HEK293T (cell line): Measurements from ENCODE around the gene GALNT11.

Experiments used
- ARNT ChIP-seq: fragments of 450-650 bp; IDR thresholded peaks from 2 replicates; pipeline ENCODE4 v1.6.1; 2017; ENCODE audit warnings: mild to moderate bottlenecking
- BHLHE40 ChIP-seq: fragments of 450-650 bp; IDR thresholded peaks from 2 replicates; pipeline ENCODE4 v1.6.1; 2016; ENCODE audit warnings: mild to moderate bottlenecking, moderate library complexity, borderline replicate concordance
- CTBP1 ChIP-seq: fragments of 450-650 bp; IDR thresholded peaks from 2 replicates; pipeline ENCODE4 v1.6.1; 2016; ENCODE audit warnings: borderline replicate concordance
- ELF4 ChIP-seq: fragments of 450-650 bp; IDR thresholded peaks from 2 replicates; pipeline ENCODE4 v1.6.1; 2017; ENCODE audit warnings: antibody characterized with exemption
- FOXK2 ChIP-seq: fragments of 450-650 bp; IDR thresholded peaks from 2 replicates; pipeline ENCODE4 v1.6.1; 2016; ENCODE audit warnings: mild to moderate bottlenecking
- FOXM1 ChIP-seq: fragments of 450-650 bp; IDR thresholded peaks from 2 replicates; pipeline ENCODE4 v1.6.1; 2017; ENCODE audit warnings: mild to moderate bottlenecking, borderline replicate concordance
- HDGF ChIP-seq: fragments of 450-650 bp; IDR thresholded peaks from 2 replicates; pipeline ENCODE4 v1.6.1; 2017; ENCODE audit warnings: antibody characterized with exemption, borderline replicate concordance
- LEF1 ChIP-seq: fragments of 450-650 bp; IDR thresholded peaks from 2 replicates; pipeline ENCODE4 v1.6.1; 2017; ENCODE audit warnings: mild to moderate bottlenecking, borderline replicate concordance
- NFRKB ChIP-seq: fragments of 450-650 bp; IDR thresholded peaks from 2 replicates; pipeline ENCODE4 v1.6.1; 2016; ENCODE audit warnings: mild to moderate bottlenecking, moderate library complexity
- SP1 ChIP-seq: fragments of 450-650 bp; IDR thresholded peaks from 2 replicates; pipeline ENCODE4 v1.6.1; 2017
- SUZ12 ChIP-seq: fragments of 450-650 bp; IDR thresholded peaks from 2 replicates; pipeline ENCODE4 v1.6.1; 2016; ENCODE audit warnings: mild to moderate bottlenecking
- TARDBP ChIP-seq: fragments of 450-650 bp; IDR thresholded peaks from 2 replicates; pipeline ENCODE4 v1.6.1; 2016

DNA sequence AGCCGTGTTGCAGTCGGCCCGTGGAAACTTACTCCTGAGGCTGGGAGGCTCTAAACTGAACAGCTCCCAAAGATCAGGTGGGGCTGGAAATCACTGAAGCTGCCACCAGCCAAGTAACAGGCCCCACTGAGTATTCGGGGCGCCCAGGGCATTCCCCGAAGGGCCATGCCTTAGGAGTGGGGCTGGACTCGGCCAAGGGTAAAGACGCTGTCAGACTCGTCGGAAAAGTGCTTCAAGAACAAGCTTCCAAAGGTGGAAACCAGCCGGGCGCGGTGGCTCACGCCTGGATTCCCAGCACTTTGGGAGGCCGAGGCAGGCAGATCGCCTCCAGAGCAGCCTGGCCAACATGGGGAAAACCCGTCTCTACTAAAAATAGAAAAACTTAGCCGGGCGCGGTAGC, 102.8 kb downstream of the GALNT11 start:
- TF ChIP-seq FOXM1 (no peak), TARDBP (no peak), ARNT (no peak), BHLHE40 (no peak), SP1 (no peak), HDGF (no peak), ELF4 (no peak), FOXK2 (no peak), LEF1 (no peak), SUZ12 (no peak), CTBP1 (no peak), NFRKB (no peak)
